Liver (tissue), 3 donors: Measurements from ENCODE around the gene RNF34.

Experiments used
- ATF3 ChIP-seq: IDR thresholded peaks from 2 replicates; pipeline ENCODE4 v1.6.1; 2016; ENCODE audit warnings: antibody characterized with exemption
- CTCF ChIP-seq: fragments of 150-350 bp; IDR thresholded peaks from 2 replicates; pipeline ENCODE4 v1.5.1; 2017; ENCODE audit warnings: improper control_type of control experiment, low read depth, low read length; ENCODE audit not compliant: missing input control
- EGR1 ChIP-seq, 2 donors: IDR thresholded peaks; 2 replicates each; pipeline ENCODE4 v1.6.1; 2016 to 2018; ENCODE audit warnings: antibody characterized with exemption in 2 of 2, low read depth in 2 of 2
- FOXA1 ChIP-seq: IDR thresholded peaks from 2 replicates; pipeline ENCODE4 v1.6.1; 2016; ENCODE audit warnings: antibody characterized with exemption
- GABPA ChIP-seq, 2 donors: IDR thresholded peaks in 1 of 2; conservative IDR thresholded peaks in 1 of 2; 2 replicates each; pipeline ENCODE4 v1.6.1; 2016; ENCODE audit warnings: antibody characterized with exemption in 2 of 2, mild to moderate bottlenecking in 1 of 2, moderate library complexity in 1 of 2
- HNF4G ChIP-seq: IDR thresholded peaks from 2 replicates; pipeline ENCODE4 v1.6.1; 2016; ENCODE audit warnings: antibody characterized with exemption
- MAX ChIP-seq: IDR thresholded peaks from 2 replicates; pipeline ENCODE4 v1.6.1; 2016; ENCODE audit warnings: antibody characterized with exemption
- RAD21 ChIP-seq, 2 donors: IDR thresholded peaks; 2 replicates each; pipeline ENCODE4 v1.6.1; 2016; ENCODE audit warnings: antibody characterized with exemption in 2 of 2, mild to moderate bottlenecking in 2 of 2
- RXRA ChIP-seq, 2 donors: IDR thresholded peaks; 2 replicates each; pipeline ENCODE4 v1.6.1; 2017 to 2018; ENCODE audit warnings: antibody characterized with exemption in 2 of 2, mild to moderate bottlenecking in 1 of 2
- YY1 ChIP-seq: IDR thresholded peaks from 2 replicates; pipeline ENCODE4 v1.6.1; 2016; ENCODE audit warnings: antibody characterized with exemption, mild to moderate bottlenecking
- donor health status: healthy.
- donor health status: healthy.

GRCh38 chr12:121399391-121400331, at the start of gene RNF34:
- TF ChIP-seq CTCF (no peak), RXRA (IDR thresholded peaks at IDR 0.05) (peak; percentile 36 to 41), GABPA (IDR thresholded peaks at IDR 0.05 in 1 of 2, conservative IDR thresholded peaks at IDR 0.05 in 1 of 2) (peak in 1 of 2 donors; percentile 84), RAD21 (IDR thresholded peaks at IDR 0.05) (peak; percentile 47 to 53), FOXA1 (no peak), MAX (peak; percentile 64), YY1 (peak; percentile 88), EGR1 (IDR thresholded peaks at IDR 0.05; ENCODE audit: low read depth in 2 of 2) (peak in 1 of 2 donors; percentile 69), ATF3 (no peak), HNF4G (no peak)
